ENCODE results near the gene ARCN1. TPM values are rescaled to one million over a fixed set of nuclear protein-coding genes. Genes with fewer than 3 reads are reported as not detected.

The ARCN1 gene
- total RNA-seq, 4 donors from 2014 or later, result 89.7 to 135 (median 117) TPM

GRCh38 chr11:118643995-118644345 lies 71.8 kb downstream of the ARCN1 start:
- no peak for TF ChIP-seq CTCF (IDR thresholded peaks at IDR 0.05)
- ATAC-seq (ENCODE audit: low FRiP score), result no peak
- no peak for DNase-seq (ENCODE audit: low spot score)

GRCh38 chr11:118644496-118644895 lies 72.3 kb downstream of the ARCN1 start:
- DNase-seq (ENCODE audit: low spot score) (no peak), ATAC-seq (ENCODE audit: low FRiP score) (no peak)
- TF ChIP-seq CTCF (IDR thresholded peaks at IDR 0.05), result no peak

DNA sequence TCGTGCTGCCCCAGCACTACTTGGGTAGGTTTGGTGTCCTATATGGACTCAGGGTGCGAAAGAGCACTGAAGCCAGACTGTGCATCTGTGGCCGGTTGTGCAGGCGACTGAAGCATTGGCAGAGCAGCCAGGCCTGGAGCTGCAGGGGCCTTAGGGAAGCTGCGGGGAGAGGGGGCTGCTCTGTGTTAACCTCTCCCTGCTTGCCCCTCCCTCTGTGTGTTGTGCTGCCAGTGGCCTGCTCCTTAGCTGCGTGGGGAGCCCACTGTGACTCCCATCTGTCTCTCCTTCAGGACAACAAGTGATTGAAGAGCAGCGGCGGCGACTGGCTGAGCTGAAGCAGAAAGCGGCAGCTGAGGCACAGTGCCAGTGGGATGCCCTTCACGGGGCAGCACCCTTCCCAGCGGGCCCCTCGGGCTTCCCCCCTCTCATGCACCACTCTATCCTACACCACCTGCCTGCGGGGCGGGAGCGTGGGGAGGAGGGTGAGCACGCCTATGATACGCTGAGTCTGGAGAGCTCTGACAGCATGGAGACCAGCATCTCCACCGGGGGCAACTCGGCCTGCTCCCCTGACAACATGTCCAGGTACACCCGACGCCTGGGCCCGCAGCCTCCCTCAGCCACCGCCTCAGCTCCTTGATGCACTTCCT lies 73.0 kb downstream of the ARCN1 start:
- TF ChIP-seq CTCF (IDR thresholded peaks at IDR 0.05), result no peak
- ATAC-seq (ENCODE audit: low FRiP score) (no peak), DNase-seq (ENCODE audit: low spot score) (no peak)

GRCh38 chr11:118646393-118646792 lies 74.2 kb downstream of the ARCN1 start:
- ATAC-seq (ENCODE audit: low FRiP score) (no peak), DNase-seq (ENCODE audit: low spot score) (no peak)
- no peak for TF ChIP-seq CTCF (IDR thresholded peaks at IDR 0.05)

DNA sequence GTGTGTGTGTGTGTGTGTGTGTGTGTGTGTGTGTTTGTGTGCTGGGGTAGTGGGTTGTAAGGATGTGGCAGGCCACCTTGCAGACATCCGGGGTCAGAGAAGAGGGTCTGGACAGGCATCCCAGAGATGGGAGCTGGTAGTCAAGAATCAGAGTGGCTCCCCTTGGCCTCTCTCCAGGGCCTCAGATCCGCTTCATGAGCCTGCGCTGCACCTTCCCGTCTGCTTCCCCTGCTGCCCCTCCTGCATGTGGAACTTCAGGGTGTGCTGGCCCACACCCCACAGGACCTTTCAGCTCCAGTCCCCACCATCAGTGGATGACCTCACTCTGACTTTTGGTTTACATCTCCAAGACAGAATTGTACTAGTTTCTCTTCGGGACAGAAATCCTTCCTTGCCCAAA lies 76.1 kb downstream of the ARCN1 start:
- ATAC-seq (ENCODE audit: low FRiP score) (no peak), DNase-seq (ENCODE audit: low spot score) (no peak)
- TF ChIP-seq CTCF (IDR thresholded peaks at IDR 0.05), result no peak

DNA sequence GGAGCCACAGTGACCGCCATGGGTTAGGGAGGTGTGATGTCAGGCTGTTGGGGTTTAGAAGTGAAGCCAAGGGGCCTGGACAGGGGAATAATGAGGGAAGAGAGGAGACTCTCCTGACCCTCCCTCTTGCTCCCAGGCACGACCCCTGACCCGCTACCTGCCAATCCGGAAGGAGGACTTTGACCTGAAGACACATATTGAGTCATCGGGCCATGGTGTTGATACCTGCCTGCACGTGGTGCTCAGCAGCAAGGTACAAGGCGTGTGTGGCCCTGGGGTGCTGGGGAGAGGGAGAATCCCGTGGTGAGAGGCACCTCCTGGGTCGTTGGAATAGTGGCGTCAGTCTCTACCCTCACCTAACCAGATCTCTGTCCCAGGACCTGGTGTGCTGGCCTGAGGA lies 77.7 kb downstream of the ARCN1 start:
- ATAC-seq (ENCODE audit: low FRiP score) (no peak), DNase-seq (ENCODE audit: low spot score) (no peak)
- TF ChIP-seq CTCF (IDR thresholded peaks at IDR 0.05), result no peak

- ATAC-seq (ENCODE audit: low FRiP score) (no peak), DNase-seq (ENCODE audit: low spot score) (no peak)
- no peak for TF ChIP-seq CTCF (IDR thresholded peaks at IDR 0.05)
Observed at GRCh38 chr11:118650366-118650765, 78.2 kb downstream of the ARCN1 start.

Data from omental fat pad (tissue), 4 donors.